MCF 10A (cell line): Measurements from ENCODE around the gene SLC22A12. TPM values are rescaled to one million over a fixed set of nuclear protein-coding genes. Genes with fewer than 3 reads are reported as not detected.

Experiments
- BruUV-seq: library from RNA; stranded (reverse); fragments of 400-500 nt; replicated peaks from 2 replicates; lab custom pipeline; 2021; lab: Mats Ljungman, UMichigan
- CTCF ChIA-PET: fragments of 300-600 bp; sonication (Branson Sonifier 250); formaldehyde crosslinking; extraction: SDS; loops from one replicate; lab custom pipeline; 2021; ENCODE audit warnings: antibody characterized with exemption, inconsistent platforms; lab: Yijun Ruan, JAX
- POLR2A ChIA-PET: fragments of 300-600, 350-650 bp; sonication (Branson Sonifier 250); formaldehyde crosslinking; extraction: SDS; loops from one replicate; lab custom pipeline; 2020; ENCODE audit warnings: antibody characterized with exemption, inconsistent platforms; lab: Yijun Ruan, JAX
- DNase-seq: peaks from one replicate; pipeline ENCODE4 v3.0.0-alpha.2; 2018; ENCODE audit not compliant: unreplicated experiment
- H3K27ac Mint-ChIP-seq: one replicate; pipeline ENCODE4 v1.8.0; 2022; ENCODE audit warnings: mild to moderate bottlenecking, low read depth, mixed read lengths; ENCODE audit not compliant: unreplicated experiment
- H3K27me3 Mint-ChIP-seq: one replicate; pipeline ENCODE4 v1.8.0; 2022; ENCODE audit warnings: mixed read lengths; ENCODE audit not compliant: insufficient read depth, unreplicated experiment
- H3K36me3 Mint-ChIP-seq: one replicate; pipeline ENCODE4 v1.8.0; 2022; ENCODE audit warnings: mild to moderate bottlenecking, moderate library complexity, mixed read lengths; ENCODE audit not compliant: insufficient read depth, unreplicated experiment
- H3K4me1 Mint-ChIP-seq: one replicate; pipeline ENCODE4 v1.8.0; 2022; ENCODE audit warnings: mixed read lengths; ENCODE audit not compliant: insufficient read depth, unreplicated experiment
- H3K4me3 Mint-ChIP-seq: one replicate; pipeline ENCODE4 v1.8.0; 2022; ENCODE audit warnings: mild to moderate bottlenecking, moderate library complexity, mixed read lengths; ENCODE audit not compliant: unreplicated experiment
- H3K9me3 Mint-ChIP-seq: one replicate; pipeline ENCODE4 v1.8.0; 2022; ENCODE audit warnings: mixed read lengths; ENCODE audit not compliant: unreplicated experiment
- intact Hi-C: fragments of 100-400 bp; cut with micrococcal nuclease; formaldehyde crosslinking; loops from 2 replicates; pipeline ENCODE4 v1.14.1; 2022
- total RNA-seq: library from RNA; stranded (reverse); gene quantifications from 2 replicates; pipeline ENCODE4 v1.2.3, GENCODE V29; 2022
- TF ChIP-seq, protein P1 (sequence below): fragments of 200-600 bp; IDR thresholded peaks from one replicate; pipeline ENCODE4 v1.8.0; 2022; ENCODE audit warnings: antibody characterized with exemption, mild to moderate bottlenecking; ENCODE audit not compliant: unreplicated experiment

SLC22A12 gene
- total RNA-seq, 1 experiment from 2014 or later = not detected

DNA sequence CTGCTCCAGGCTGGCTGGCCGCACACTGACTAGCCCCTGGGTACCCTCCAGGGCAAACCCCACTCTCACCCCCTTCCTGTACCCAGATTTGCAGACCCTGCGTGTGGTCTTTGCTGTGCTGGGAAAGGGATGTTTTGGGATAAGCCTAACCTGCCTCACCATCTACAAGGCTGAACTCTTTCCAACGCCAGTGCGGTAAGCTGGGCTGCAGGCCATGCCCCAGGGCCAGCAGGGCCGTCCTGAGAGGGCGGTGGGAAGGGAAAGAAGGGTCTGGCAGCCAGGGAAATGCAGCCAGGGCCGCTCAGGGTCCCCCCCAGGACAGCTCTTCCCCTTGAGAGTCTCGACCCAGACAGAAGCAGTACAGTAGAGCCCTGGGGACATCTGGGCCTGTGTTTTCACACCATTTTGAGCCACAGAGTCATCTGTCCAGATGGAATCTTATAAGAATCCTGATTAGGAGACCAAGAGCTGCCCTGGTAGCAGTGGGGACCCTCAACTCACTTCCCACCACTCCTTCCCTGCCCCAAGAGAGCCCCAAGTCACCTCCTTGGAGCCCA lies 22.4 kb upstream of the SLC22A12 start:
- BruUV-seq = no TSS peak
- intact Hi-C loops = no loop called here
- DNase-seq = no peak

GRCh38 chr11:64569300-64569970 lies 21.6 kb upstream of the SLC22A12 start:
- BruUV-seq = no TSS peak
- intact Hi-C loops = no loop called here
- Mint-ChIP-seq H3K27me3 (peaks cover 10% of the 10 kb centered on the region), H3K4me3 (no peak overlapping the region), H3K36me3 (no peaks in the 10 kb centered on the region), H3K9me3 (no peaks in the 10 kb centered on the region), H3K27ac (no peak overlapping the region), H3K4me1 (peaks cover 21% of the 10 kb centered on the region)
- TF ChIP-seq, protein P1, sequence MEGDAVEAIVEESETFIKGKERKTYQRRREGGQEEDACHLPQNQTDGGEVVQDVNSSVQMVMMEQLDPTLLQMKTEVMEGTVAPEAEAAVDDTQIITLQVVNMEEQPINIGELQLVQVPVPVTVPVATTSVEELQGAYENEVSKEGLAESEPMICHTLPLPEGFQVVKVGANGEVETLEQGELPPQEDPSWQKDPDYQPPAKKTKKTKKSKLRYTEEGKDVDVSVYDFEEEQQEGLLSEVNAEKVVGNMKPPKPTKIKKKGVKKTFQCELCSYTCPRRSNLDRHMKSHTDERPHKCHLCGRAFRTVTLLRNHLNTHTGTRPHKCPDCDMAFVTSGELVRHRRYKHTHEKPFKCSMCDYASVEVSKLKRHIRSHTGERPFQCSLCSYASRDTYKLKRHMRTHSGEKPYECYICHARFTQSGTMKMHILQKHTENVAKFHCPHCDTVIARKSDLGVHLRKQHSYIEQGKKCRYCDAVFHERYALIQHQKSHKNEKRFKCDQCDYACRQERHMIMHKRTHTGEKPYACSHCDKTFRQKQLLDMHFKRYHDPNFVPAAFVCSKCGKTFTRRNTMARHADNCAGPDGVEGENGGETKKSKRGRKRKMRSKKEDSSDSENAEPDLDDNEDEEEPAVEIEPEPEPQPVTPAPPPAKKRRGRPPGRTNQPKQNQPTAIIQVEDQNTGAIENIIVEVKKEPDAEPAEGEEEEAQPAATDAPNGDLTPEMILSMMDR = no peak
- POLR2A ChIA-PET = interaction anchor here (0.8 kb wide), 1 partner anchor 139 kb away, joined by 3 read pairs; no protein-coding TSS in a partner anchor
- CTCF ChIA-PET = interaction anchor here (0.6 kb wide), 1 partner anchor 219 kb away, joined by 3 read pairs; no protein-coding TSS in a partner anchor
- DNase-seq = no peak

More for the DNA sequence above, 22.4 kb upstream of the SLC22A12 start:
- TF ChIP-seq, protein P1 = no peak
- H3K27ac Mint-ChIP-seq = no peak overlapping the region
- ChIA-PET CTCF (interaction anchor here (0.5 to 0.6 kb wide), 2 partner anchors 16 to 44 kb away, joined by 3 read pairs; no protein-coding TSS in a partner anchor), POLR2A (no interaction called here)
- H3K36me3 Mint-ChIP-seq = no peaks in the 10 kb centered on the region
- no peak overlapping the region for H3K4me3 Mint-ChIP-seq
- H3K27me3 Mint-ChIP-seq = peaks cover 10% of the 10 kb centered on the region
- no peaks in the 10 kb centered on the region for H3K9me3 Mint-ChIP-seq
- peaks cover 21% of the 10 kb centered on the region for H3K4me1 Mint-ChIP-seq

DNA sequence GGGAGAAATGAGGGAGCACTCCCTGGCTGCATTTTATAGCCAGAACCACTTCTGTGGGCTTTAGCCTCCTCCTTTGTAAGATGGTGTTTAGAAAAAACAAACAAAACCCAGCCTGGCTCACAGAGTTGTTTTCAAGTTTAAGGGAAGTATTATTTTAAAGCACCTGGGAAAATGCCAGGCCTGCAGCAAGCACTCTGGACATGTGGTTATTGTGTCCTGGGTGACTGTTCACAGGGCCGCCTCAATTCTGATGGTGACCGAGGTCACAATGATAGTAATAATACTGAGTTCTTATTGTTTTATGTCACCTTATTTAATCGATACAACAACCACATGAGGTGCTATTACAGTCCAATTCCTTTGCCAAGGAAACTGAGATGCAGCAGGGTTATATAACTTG lies 20.7 kb upstream of the SLC22A12 start:
- Mint-ChIP-seq H3K9me3 (no peaks in the 10 kb centered on the region), H3K36me3 (no peaks in the 10 kb centered on the region), H3K4me1 (peaks cover 21% of the 10 kb centered on the region), H3K27ac (no peak overlapping the region), H3K4me3 (no peak overlapping the region), H3K27me3 (peaks cover 10% of the 10 kb centered on the region)
- TF ChIP-seq, protein P1 = no peak
- BruUV-seq = no TSS peak
- POLR2A ChIA-PET = no interaction called here
- CTCF ChIA-PET = interaction anchor here (1.2 kb wide), 1 partner anchor 121 kb away, joined by 4 read pairs; no protein-coding TSS in a partner anchor
- intact Hi-C loops = no loop called here
- no peak for DNase-seq

GRCh38 chr11:64571050-64571409 lies 20.0 kb upstream of the SLC22A12 start:
- intact Hi-C loops = no loop called here
- TF ChIP-seq, protein P1 = no peak
- peaks cover 21% of the 10 kb centered on the region for H3K4me1 Mint-ChIP-seq
- peak overlapping the region; percentile 29 for H3K27ac Mint-ChIP-seq
- ChIA-PET CTCF (interaction anchor here (0.7 to 1.3 kb wide), 3 partner anchors 79 to 122 kb away, joined by 3 to 4 read pairs (median 3); no protein-coding TSS in a partner anchor), POLR2A (no interaction called here)
- no peak overlapping the region for H3K4me3 Mint-ChIP-seq
- no peak for DNase-seq
- no peaks in the 10 kb centered on the region for H3K36me3 Mint-ChIP-seq
- peaks cover 10% of the 10 kb centered on the region for H3K27me3 Mint-ChIP-seq
- H3K9me3 Mint-ChIP-seq = no peaks in the 10 kb centered on the region
- no TSS peak for BruUV-seq
